HuH-7 (cell line): ENCODE measurements around the gene KNG1.

Source experiments
- DNase-seq: peaks from one replicate; pipeline ENCODE4 v3.0.0; 2011; ENCODE audit warnings: low spot score

Gene KNG1

DNA sequence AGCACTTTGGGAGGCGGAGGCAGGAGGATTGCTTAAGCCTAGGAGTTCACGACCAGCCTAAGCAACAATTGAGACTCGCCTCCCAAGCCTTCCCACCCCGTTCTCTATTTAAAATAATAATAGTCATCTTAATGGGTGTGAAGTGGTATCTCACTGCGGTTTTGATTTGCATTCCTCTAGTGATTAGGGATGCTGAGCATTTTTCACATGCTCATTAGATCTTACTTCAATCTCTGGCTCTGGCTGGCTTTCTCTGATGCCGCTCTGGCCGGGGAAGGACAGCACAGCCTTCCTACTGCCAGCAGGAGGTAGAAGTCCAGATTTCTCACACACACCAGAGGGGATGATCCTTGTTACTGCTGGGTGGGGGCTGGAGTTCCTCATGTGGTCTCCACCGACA is 58.8 kb downstream of the KNG1 start:
- DNase-seq = no peak

GRCh38 chr3:186779204-186779603 is 62.0 kb downstream of the KNG1 start:
- DNase-seq = no peak

DNA sequence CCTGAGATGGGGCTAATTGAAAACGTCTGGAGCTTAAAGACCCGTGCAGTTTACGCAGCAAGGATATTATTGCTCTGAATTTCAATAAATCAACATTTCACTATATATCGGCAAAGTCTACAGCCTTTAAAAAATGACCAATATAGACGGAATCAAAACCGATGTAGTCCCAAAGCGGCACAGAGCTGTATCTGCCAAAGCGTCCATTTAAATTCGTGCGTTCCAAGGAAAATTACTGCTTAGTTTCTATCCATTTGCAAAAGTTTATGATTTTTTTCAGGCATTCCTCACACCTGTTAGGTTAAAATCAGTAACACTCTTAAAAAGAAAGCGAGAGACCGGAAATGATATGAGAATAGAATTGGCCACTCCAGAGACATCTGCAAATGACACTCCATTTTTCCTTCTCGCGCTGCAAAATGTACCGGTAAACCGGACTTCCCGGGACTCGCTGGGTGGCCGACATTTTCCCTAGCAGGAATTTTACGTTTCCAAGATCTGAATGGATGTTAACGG is 65.4 kb downstream of the KNG1 start:
- no peak for DNase-seq

GRCh38 chr3:186783058-186783730 is 66.0 kb downstream of the KNG1 start, which contains the start of gene EIF4A2:
TSS of gene EIF4A2 (plus strand) at chr3:186783577. CDS start at chr3:186783611, 34 bp downstream.
- DNase-seq = peak; percentile 90

GRCh38 chr3:186783731-186784515 is 66.8 kb downstream of the KNG1 start:
- peak; percentile 42 for DNase-seq

GRCh38 chr3:186784820-186785494 is 67.8 kb downstream of the KNG1 start:
- DNase-seq = no peak

- DNase-seq = no peak
Observed at GRCh38 chr3:186785495-186786018, 68.4 kb downstream of the KNG1 start.

DNA sequence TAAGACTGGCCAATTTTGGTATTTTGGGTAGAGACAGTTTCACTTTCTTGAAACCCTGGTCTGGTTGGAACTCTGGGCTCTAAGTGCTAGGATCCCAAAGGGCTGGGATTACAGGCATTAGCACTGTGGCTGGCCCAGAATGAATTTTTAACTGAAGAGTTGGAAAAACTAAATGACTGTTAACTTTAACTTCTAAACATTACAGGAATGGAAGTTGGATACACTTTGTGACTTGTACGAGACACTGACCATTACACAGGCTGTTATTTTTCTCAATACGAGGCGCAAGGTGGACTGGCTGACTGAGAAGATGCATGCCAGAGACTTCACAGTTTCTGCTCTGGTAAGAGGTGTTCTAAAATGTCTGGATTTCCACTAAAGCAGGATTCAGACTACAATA is 69.8 kb downstream of the KNG1 start:
- DNase-seq = no peak

- DNase-seq = no peak
Observed at GRCh38 chr3:186787642-186788481, 70.7 kb downstream of the KNG1 start.

DNA sequence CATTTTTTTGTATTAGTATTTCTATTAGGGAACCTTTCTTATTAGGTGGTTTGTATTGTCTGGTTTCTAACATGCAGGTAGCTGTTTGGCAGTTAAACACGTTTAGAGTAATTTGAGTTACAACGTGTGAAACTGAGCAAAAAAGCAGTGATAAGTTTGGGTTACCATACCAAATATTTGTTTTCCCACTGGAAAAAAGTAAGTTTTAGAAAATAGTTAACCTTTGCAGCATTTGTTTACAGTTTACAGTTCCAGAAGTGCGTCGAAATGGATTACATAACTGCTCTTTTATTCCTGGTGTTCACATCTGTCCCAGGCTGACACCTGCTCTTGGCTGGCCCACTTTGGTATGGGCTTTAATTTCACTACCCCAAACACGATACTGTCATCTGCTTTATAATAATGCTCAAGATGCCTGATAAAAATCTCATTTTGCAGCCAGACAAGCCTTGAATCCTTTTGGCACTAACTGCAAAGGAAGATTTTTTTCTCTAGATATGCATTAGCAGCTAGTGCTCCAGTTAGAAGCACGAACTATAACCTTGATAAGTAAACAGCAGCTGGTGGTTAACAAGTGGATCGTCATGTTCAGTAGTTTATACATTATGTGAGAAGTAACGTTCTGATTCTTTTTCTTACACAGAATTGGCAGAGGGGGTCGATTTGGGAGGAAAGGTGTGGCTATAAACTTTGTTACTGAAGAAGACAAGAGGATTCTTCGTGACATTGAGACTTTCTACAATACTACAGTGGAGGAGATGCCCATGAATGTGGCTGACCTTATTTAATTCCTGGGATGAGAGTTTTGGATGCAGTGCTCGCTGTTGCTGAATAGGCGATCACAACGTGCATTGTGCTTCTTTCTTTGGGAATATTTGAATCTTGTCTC is 71.6 kb downstream of the KNG1 start:
- no peak for DNase-seq

DNA sequence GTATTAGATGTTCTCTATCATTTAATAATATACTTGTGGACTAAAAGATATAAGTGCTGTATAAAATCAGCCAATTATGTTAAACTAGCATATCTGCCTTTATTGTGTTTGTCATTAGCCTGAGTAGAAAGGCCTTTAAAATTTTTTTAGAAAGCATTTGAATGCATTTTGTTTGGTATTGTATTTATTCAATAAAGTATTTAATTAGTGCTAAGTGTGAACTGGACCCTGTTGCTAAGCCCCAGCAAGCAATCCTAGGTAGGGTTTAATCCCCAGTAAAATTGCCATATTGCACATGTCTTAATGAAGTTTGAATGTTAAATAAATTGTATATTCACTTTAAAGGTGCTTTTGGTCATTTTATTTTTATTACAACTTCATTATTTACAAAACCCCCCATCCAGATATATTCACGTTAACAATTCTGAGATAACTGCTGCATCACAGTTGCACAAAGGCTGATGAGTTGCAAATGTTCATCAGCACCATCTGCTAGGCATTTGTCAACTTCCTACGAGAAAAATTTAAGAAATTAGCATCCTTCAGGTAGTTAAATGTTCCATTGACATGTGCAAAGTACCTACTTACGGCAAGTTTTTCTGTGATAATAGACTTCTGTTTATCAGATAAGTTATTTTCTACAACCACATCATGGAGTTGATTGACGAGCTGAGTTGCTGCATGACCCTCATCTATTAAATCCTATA is 72.5 kb downstream of the KNG1 start:
- DNase-seq = no peak

DNA sequence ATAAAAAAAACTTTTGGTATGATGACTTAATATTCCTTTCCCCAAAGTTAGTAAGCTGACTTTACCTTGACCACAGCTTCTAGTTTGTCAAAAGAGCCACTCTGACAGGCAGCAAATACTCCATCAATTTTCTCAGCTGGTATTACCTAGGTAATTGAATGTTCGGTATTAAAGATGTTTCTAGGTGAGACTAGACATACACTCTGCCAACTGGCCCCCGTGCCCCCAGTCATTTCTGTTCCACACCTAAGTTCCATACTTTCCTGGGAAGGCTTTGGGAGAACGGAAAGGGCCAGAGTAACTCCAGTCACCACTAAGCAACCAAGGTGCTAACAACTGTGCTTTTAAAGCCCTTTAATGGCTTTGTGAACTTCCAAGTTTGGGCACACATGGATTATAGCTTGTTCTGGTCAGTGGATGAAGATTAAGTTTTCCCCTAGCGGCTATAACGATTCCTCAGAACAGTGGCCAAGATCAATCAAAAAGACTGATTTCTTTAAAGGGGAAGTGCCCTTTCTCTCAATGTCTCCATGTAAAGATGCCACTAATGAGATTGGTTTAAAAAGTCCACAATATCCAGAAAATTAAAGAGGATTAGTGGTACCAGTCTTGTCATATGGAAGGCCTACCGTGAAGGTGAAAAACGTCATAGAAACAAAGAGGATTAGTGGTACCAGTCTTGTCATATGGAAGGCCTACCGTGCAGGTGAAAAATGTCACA is 73.3 kb downstream of the KNG1 start:
- no peak for DNase-seq
